DMS153 treated with DMSO at 0.1 percent for 48 hours (cell line): ENCODE measurements around the gene SC5D.

Source experiments
- DNase-seq: peaks from one replicate; lab custom pipeline; 2025; ENCODE audit not compliant: unreplicated experiment; lab: John Stamatoyannopoulos, UW

Gene SC5D

DNA sequence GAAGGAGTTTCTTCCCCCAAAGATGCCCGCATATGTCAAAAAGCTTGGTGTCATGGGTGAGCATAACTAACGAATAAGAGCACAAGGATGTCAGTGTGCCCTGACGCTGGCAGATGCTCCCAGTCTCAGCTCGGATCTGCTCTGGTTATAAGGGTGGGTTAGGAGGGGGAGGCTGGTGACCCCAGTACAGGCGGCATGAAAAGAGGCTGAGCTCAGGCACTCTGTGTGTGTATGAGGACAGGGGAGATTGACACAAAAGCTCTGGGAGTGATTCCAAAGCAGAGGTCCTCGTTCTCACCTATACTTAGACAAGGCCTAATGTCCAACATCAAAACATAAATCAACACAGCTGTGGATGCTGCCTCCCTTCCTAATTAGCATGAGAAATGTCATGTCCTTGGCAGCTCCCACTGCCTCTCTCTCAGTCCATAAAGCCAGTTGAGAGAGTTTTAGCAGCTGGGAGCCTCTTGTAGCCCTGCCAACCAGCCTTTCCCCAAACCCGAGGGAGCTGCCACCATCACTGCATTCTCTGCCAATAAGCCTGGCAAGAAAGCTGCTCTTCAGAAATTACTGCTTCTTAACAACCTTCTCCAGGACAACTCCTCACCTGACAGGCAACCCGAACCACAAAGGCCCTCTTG is 59.8 kb downstream of the SC5D start:
- no peak for DNase-seq

DNA sequence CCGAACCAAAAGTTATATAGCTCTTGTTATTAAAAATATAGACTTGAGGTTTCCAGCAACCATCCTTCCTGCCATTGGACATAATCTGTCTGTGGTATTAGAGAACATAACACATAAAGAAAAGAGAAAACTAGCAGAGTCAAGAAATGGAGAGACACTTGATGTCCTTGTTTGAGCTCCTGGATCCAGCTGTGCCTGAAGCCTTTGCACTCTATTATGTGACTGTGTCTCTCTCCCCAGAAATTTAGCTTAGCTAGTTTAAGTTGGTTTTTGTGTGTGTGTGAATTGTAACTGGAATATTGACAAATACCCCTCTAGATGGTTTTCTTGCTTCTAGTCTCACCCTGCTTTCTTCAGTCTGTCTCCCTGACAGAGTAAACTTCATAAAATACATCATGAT is 61.6 kb downstream of the SC5D start:
- DNase-seq, result no peak

DNA sequence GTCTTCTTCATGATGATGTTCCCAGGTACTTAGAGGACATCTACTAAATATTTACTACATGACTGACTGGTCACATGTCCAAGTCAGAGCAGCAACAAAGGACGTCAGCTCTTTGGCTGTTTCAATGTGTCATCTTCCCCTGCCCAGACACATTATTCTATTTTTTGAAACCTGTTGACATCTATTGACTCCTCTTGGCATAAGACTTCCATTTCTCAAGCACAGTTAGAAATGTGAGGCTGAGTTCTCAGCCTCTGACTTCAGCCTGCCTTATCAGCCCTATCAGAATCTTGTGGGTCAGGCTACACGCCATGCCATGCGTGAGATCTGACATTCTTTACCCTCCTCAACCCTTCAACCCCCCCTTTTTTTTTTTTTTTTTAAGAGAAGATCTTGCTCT is 63.8 kb downstream of the SC5D start:
- no peak for DNase-seq
